Right renal pelvis (tissue), 4 donors: ENCODE results near the gene IDH3B. TPM values are rescaled to one million over a fixed set of nuclear protein-coding genes. Genes with fewer than 3 reads are reported as not detected.

ENCODE experiments used
- DNase-seq, 4 donors: peaks; one replicate each; pipeline ENCODE4 v3.0.0-alpha.2; 2013; ENCODE audit warnings: low read depth in 4 of 4, low spot score in 3 of 4, missing footprints in 1 of 4
- polyA plus RNA-seq, 4 donors: library from polyadenylated mRNA; unstranded; fragments of 120-200 nt; gene quantifications; one replicate each; pipeline ENCODE4 v1.2.1, GENCODE V29; 2013; ENCODE audit not compliant: insufficient read length in 4 of 4

The IDH3B gene
- polyA plus RNA-seq, 4 donors, result 124 to 143 (median 126) TPM

DNA sequence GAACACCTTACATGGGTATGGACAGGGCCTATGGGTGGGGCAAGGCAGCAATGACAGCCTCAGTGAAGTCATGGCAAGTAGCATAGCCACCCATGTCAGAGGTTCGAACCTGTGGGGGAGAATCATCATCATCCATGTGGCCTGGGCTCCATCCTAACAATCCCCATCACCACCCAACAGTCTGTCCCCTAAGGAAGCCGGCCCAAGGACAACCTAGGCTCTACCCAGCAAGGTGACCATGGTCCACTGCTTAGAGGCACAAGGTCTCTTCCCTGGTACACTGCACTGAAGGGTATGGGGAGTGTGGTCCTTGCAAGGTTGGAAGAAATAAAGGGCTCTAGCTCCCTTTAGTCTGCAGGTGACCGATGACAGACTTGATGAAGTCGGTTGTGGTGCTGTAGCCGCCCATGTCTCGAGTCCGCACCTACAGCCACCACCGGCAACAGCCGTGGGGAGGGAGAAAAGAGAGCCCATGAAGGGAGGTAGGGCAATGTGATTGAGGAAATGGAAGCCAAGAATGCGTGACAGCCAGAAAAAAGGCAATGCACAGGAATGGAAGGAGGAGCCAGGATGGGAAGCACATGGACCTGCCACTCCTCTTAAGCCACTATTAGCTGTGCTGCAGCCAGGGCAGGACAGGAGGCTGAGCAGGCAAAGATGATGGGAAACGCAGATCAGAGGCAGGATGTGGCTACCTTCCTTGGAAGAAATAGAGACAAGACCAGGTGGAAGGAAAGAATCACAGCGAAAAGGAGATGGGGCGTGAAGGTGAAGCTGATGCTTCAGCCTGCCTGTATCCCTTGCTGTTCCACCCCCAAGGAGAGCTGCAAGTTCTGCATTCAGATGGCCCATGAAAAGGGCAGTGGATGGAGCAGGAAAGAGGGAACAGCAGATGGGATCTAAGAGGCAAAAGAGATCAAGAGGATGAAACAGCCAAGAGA lies 5.3 kb downstream of the IDH3B start:
- DNase-seq, result no peak

DNA sequence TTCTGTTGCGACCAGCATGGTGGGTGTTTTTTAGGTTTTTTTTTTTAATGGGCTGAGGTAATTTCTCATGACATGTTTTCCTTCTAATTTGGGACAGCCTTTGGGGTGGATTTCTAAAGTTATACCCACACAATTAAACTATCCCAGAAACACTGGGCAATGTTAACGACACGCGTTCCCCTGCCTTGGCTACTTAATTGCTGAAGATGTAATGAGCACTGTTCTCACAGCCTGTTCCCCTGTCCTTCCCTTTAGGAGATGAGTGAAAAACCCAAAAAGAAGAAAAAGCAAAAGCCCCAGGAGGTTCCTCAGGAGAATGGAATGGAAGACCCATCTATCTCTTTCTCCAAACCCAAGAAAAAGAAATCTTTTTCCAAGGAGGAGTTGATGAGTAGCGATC lies 6.3 kb downstream of the IDH3B start:
- no peak for DNase-seq

DNA sequence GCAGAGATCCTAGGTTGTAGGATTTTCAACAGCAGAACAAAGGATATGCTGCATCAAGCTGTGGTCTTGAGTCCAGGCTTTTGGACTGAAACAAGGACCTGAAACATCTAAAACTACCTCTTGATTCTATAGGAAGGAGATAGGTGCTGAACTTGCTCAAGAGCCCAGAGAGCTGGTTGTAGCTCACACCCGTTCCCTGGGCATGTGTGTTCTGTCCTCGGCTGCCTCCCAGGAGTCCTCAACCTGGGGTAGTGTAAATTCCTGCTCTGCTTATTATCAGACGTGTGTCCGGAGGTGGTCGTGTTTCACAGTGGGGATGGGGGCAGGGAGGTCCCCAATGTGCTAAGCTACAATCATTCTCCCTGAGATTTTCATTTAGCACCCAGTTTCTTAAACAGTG lies 6.8 kb downstream of the IDH3B start:
- no peak for DNase-seq

DNA sequence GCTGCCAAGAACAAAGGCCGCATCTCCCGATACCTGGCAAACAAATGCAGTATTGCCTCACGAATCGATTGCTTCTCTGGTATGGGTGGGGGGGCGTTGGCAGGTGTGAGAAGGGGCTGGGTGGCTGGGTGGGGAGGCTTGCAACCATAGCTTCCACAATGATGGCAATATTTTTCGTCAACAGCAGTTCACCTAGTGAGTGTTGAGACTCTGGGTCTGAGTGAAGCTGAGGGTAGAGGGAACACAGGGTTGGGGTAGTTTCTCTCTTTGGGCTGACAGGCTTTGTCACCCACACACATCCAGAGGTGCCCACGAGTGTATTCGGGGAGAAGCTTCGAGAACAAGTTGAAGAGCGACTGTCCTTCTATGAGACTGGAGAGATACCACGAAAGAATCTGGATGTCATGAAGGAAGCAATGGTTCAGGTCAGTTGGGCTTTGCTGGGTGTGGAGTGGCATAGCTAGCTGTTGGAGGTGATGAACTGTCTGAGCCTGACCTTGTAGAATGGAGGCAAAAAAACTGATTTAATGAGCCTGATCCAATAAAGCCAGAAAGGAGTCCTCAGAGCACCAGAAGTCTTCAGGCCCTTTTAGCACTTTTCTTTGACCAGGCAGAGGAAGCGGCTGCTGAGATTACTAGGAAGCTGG lies 7.4 kb downstream of the IDH3B start:
- DNase-seq, result no peak

DNA sequence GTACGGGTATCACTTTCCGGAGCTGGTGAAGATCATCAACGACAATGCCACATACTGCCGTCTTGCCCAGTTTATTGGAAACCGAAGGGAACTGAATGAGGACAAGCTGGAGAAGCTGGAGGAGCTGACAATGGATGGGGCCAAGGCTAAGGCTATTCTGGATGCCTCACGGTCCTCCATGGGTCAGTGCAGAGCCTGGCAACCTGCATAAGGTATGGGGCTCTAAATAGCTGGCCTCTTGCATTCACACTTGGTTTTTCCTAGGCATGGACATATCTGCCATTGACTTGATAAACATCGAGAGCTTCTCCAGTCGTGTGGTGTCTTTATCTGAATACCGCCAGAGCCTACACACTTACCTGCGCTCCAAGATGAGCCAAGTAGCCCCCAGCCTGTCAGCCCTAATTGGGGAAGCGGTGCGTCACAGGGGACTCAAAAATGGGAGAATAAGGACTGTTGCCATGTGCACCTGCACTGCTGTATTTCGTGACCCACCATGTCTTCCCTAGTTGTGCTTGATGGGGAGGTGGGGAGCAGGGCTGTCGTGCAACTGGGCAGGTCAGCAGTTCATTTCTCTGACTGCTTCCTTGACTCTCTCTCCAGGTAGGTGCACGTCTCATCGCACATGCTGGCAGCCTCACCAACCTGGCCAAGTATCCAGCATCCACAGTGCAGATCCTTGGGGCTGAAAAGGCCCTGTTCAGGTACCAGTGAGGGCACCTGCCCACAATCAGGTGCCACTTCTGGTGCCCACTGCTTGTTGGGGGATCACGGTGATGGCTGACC lies 8.5 kb downstream of the IDH3B start:
- DNase-seq, result no peak

DNA sequence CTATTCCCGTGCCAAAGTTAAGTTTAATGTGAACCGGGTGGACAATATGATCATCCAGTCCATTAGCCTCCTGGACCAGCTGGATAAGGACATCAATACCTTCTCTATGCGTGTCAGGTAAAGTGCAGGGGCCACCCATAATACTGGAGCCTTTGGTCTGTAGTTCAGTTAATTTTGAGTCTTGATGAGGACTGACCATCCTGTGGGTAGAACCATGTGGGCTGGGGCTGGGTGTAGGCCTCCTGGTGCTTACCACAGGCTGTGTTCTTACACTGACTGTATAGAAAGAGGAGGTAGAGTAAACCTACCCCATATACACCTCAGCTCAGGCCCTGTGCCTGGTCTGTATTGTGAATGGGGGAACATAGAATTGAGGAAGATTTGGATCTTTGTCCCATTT lies 9.2 kb downstream of the IDH3B start:
- no peak for DNase-seq

DNA sequence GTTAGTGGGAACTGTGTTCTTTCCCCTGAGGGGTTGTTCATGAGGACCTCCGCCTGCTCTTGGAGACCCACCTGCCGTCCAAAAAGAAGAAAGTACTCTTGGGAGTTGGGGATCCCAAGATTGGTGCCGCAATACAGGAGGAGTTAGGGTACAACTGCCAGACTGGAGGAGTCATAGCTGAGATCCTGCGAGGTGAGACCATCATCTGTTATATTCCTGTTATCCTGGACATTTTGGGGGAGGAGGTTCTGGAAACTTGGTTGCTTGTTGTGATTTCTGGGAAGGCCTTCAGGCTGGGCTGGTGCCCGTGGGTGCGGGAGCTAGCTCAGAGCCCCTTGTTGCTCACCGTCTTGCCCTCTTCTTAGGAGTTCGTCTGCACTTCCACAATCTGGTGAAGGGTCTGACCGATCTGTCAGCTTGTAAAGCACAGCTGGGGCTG lies 9.6 kb downstream of the IDH3B start:
- no peak for DNase-seq

DNA sequence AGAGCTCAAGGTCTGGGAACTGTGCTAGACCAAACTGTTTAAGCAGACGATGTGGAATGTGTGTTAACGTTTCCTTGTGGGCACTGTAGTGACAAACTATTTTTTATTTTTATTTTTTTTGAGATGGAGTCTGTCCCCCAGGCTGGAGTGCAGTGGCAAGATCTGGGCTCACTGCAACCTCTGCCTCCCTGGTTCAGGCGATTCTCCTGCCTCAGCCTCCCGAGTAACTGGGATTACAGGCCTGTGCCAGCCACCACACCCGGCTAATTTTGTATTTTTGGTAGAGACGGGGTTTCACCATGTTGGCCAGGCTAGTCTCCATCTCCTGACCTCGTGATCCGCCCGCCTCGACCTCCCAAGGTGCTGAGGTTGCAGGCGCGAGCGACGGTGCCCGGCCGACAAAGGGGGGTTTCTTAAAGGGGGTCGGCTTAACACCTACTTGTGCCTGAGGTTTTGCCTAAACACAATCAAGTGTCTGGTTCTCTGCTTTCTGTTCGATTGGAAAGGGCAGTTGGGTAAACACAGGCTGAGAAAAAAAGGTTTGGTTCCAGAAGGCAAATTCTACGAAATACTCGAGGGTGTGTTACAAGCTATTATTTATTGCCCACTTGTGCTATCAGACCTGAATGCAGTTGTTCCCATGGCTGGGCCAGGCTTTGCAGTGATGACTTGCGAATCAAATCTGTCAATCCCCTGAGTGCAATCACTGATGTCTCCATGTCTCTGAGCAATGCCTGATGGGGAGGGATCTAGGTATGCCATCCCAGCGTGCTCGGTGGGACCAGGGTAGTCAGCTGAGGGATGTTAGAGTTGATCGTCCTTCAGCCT lies 10.2 kb downstream of the IDH3B start:
- no peak for DNase-seq

DNA sequence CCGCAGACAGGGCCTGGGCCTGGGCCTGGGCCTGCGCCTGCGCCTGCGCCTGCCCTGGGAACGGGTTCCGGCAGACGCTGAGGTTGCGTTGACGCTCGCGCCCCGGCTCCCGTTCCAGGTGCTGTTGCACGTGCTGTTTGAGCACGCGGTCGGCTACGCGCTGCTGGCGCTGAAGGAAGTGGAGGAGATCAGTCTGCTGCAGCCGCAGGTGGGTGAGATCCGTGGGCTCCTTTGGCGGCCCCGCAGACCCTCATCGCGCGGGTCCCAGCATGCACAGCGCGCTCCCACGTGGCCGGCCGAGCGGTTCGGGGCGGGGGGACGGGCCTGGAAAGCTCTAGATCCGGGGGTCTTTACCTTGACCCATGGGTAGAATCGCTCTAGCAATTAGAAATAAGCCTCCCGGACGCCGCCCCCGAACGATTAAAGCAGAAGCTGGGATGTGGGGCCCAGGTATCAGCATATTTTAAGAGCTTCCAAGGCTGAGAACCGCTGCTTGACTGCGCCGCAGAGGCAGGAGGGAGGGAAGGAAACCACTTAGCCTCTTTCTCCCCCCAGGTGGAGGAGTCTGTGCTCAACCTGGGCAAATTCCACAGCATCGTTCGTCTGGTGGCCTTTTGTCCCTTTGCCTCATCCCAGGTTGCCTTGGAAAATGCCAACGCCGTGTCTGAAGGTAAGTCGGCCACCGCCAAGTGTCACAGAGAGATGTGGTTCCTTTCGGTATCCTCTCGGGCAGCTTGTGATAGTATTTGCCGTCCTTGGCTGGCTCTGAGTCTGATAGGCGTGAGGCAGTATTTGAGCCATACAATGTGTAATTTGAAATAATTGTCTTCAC lies 11.1 kb downstream of the IDH3B start:
- DNase-seq, result peak in 1 of 4 donors; percentile 8

DNA sequence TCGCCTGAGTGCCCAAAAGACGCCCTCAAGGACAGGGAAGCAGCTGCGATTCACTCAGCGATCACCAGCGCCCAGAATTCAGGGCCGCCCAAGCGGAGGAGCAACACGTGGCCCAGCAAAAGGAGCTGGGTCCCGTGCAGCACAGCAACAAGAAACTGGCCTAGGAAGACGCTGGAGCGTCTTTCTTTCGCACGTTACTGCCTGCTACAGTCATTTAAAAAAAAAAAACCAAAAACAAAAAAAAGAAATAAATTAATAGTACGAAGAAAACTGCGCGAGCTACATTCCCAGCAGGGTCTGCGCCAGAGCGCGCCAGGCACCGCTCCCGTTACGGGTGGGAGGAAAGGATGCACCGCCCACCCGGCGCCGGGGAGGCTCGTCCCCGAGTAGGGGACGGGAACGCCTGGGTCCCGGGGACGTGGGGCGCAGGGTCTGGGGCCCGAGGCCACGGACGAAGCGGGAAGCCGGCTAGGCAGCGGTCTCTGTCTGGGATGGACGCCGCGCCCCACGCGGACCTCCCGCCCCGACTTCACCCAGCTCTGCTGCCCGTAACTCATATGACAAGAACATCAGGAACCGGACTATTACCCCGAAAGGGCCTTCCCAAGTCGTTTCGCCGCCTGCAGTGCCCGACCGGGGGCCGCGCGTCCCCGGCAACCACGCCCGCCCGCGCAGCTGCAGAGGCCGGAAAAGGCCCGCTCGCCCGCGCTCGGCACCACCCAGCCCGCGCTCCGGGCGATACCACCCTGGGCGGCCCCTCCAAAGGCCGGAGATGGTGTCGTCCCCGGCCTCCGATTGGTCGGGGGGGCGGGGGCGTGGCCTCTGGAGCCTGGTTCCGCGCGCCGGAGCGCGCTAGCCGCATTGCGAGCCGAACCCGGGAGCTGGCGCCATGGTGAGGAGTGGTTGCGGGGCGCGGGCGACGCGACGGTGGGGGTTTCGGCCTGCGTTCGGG lies 12.0 kb downstream of the IDH3B start, which contains the start of gene NOP56:
Gene NOP56 (plus strand): TSS at position 861 of the 952 bp plus-strand sequence. CDS start 29 bp downstream, at position 890.
- DNase-seq, result peak; percentile 84 to 89 (median 88)

DNA sequence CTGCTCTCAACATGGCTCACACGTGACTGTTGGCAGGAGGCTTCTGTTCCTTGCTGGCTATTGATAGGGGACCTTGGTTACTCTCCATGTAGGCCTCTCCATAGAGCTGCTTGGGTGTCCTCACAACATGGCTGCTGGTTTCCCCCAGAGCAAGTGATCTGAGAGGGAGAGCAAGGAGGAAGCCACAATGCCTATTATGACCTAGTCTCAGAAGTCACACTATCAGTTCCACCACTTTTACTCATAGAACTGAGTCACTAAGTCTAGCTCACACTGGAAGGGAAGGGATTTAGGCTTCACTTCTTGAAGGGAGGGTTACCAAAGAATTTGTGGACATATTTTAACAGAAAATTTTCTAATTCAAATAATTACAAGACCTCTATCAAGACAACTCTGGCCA lies 20.3 kb downstream of the IDH3B start:
- DNase-seq, result no peak

DNA sequence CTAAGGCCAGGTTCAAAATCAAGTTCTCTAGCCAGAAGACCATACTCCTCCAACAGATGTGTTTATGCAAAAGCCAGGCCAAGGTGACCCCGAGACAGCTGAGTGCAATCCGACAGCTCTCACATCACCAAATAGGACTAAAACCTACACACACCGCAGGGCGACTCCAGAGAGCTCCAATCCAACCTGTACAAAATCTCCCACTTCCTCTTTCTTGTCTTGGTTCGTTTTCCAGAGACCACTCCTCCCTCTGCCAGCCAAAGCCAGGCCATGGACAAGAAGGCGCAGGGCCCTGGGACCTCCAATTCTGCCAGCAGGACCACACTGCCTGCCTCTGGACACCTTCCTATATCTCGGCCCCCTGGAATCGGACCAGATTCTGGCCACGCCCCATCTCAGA lies 23.1 kb downstream of the IDH3B start:
- no peak for DNase-seq

DNA sequence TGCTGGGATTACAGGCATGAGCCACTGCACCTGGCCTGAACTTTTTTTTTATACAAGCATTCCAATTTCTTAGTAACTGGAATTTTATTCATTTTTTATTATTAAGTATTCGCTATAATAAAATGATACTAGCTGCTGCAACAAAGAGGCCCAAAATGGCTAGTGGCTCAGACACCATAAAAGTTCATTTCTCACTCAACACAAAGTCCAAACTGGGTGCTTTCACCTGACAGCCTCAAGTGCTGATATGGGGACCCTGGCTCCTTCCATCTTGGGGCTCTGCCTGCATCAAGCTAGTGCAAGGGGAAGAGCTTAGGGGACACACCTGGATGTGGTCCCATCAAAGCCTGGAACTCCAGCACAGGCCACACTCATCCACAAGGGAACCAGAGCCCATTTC lies 23.8 kb downstream of the IDH3B start:
- no peak for DNase-seq

DNA sequence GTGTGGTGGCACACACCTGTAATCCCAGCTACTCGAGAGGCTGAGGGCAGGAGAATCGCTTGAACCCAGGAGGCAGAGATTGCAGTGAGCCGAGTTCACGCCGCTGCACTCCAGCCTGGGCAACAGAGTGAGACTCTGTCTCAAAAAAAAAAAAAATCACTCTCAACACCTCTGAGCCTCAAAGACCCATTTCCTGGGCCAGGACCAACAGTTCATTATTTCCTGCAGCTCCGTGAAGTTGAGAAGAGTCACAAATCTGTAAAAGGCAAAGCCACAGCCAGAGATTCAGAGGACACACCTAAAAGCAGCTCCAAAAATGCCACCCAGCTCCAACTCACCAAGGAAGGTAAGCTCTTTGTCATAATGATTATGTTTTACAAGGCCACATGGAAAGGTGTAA lies 26.8 kb downstream of the IDH3B start:
- no peak for DNase-seq

DNA sequence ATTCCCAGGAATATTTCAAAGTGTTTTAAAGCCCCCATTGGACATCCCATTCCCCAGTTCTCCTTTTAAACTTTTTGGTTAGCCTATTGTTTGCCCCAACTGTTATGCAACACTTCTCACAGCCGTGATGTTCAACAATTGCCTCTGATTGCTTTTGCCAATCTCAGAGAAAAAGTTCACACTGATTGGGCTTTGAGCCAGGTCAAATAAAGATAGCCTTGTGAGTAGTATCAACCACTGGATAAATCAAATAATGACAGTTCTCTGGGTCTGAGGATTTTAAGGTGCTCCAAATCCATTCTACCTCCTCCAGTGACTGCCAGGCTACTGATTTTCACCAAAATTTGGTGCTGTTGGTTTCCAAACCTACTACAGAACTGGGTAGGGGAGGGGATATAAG lies 30.6 kb downstream of the IDH3B start:
- no peak for DNase-seq

DNA sequence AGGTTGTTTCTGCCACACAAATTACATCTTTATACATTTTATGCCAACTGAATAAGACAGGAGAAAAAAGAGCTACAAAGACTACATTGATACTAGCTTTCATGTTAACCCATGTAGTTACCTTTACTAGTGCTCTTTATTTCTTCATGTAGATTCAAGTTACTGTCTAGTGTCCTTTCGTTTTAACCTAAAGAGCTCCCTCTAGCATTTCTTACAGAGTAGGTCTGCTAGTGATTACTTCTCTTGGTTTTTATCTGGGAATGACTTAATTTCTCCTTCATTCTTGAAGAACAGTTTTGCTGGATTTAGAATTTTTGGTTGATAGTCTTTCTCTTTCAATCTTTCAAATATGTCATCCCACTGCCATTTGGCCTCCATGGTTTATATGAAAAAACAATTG lies 32.8 kb downstream of the IDH3B start:
- DNase-seq, result no peak

DNA sequence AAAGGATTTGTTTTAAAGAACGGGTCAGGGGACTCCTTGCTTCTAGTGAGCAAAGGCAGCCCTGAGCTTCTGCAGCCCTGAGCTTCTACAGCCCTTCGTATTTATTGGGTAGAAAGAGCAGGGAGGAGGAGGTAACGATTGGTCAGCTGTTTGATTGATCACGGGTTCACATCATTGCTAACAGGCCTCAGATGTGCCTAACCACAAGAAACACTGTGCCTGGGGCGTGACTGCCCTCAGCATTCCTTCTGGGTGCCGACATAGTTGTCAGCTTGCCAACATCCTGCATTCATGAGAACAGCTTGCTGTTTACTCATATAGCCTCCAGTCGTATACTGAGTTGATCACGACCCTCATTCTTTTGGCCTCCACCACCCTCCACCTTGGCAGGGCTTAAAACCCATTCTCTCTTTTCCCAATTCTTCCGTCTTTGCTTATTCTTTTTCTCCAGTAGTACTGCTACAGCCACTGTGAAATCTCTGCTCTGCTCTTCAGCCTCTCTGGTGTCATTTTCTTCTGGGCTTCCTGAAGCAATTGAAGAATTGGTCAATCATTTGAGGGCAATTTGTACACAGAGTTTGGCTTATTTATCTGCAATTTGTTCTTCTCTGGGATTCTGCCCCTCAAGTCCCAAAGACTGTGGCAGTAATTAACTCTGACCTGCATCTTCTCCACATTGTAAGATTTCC lies 37.0 kb downstream of the IDH3B start:
- DNase-seq, result no peak

DNA sequence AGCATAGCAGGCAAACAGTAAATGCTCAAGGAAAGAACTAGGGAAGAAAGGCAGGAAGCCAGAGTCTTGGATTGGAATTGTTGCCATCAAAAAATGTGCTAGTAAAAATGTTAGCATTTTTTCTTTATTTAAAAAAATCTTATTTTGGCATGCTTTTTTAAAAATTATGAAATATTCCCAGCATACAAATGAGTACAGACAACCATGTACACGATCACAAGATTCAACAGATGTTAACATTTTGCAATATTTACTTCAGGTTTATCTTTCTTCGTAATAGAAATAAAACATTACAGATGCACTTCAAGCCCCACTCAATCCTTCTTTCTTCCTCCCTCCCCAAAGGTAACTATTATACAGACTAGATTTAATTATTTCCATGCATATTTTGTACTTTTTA lies 39.0 kb downstream of the IDH3B start:
- DNase-seq, result no peak
